ENCODE measurements around the gene ZBTB34.
A peak's percentile ranks its signal among the peaks of the same experiment; 100 is the strongest.

The ZBTB34 gene

DNA sequence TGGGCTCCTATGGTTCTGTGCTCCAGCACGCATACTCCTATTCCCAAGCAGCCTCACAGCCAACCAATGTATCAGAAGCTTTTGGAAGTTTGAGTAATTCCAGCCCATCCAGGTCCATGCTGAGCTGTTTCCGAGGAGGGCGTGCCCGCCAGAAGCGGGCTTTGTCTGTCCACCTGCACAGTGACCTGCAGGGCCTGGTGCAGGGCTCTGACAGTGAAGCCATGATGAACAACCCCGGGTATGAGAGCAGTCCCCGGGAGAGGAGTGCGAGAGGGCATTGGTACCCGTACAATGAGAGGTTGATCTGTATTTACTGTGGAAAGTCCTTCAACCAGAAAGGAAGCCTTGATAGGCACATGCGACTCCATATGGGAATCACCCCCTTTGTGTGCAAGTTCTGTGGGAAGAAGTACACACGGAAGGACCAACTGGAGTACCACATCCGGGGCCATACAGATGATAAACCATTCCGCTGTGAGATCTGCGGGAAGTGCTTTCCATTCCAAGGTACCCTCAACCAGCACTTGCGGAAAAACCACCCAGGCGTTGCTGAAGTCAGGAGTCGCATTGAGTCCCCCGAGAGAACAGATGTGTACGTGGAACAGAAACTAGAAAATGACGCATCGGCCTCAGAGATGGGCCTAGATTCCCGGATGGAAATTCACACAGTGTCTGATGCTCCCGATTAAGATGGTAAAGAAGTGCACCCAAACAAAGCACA lies 19.9 kb downstream of the ZBTB34 start:
- no peak for DNase-seq

DNA sequence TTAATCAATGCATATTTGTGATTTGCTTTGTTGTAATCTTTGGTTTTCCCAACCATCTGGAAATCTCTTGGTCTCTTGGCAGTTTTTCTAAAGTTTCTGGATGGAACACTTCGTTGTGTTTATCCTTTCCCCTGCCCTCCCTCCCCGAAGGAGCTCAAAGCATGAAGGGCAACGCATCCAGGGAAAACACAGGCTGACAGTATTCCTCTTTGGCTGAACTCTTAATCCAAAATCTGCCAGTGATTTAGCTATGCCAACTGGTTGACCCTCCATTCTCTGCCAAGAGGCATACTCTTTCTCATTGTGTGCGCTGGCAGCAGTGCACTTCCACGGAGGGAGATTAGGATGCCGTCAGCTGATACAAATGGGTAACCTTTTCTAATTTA lies 20.5 kb downstream of the ZBTB34 start:
- no peak for DNase-seq

- no peak for DNase-seq
Observed at GRCh38 chr9:126882746-126883145, 22.3 kb downstream of the ZBTB34 start.

DNA sequence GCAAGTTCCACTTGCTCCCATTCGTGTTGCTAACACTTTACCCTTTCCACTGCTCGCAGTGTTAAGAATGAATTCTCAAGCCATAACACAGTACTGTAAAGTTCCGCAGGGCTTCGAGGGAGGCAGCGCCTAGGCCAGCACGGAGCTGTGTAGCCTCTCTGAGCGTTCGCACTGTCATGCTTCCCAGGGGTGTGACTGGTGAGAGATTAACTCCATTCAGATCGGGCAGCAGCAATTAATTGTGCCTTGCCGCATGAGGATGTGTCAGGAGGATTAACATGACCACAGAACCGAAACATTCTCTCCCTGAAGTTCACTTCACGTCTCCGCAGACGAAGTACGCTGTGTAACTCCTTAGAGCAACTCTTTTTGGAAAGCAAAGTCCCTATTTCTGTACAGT lies 23.2 kb downstream of the ZBTB34 start:
- DNase-seq = no peak

DNA sequence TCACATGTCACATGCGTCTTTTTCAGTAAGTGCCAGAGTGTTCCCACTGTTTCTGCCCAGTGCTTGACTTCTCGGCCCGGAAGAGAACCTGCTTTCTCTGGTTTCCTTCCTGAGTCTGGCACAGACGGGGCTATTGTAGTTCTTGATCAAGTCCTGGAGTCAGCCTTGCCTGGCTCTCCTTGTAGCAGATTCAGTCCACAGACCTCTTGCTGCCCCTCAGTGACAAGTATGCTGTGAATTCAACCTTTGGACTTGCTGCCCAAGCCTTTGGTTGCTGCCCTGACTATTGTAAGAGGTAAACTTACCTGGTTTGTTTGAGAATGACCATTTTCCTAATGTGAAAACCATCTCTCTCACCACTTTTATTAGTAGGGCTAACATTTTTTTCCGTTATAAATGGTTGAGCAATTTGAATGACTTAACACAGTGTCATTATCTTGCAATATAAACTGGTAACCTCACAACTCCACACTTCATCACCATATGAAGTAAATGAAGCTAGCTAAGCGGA lies 24.7 kb downstream of the ZBTB34 start:
- DNase-seq = no peak

DNA sequence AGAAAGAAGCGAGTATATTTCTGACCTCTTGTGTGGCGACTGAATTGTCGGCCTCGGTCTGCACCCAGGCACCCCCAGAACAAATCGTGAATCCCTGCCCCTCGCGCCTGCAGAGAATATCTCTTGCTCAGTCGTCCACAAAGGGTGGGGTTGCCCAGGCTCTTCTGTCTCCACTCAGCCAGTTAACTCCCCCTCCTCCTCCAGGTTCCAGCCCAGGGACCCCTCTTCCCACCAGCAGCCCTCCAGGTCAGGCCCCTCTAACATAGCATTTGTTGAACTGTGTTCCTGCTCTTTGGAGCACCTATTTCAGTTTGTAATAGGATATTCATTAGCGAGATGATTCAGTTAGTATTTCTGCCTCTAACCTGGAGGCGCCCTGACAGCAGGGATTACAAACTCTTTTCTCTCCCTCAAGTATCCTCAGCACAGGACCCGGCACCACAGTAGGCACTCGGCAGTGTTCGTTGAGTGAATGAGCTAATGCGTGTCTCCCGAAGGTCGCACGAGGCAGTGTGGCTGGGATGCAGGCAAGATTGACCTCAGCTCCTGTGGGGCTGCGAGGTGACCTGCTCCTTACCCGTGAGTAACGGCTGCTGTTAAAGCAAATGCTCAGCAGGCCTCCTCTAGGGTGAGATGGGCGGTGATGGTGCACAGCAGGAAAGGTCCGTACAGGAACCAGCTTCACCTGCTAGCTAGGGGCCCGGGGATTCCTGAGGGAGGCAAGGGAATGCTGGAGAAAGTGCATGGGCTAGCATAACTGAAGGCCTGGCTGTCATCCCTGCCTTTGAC lies 25.8 kb downstream of the ZBTB34 start:
- DNase-seq = no peak

- DNase-seq = no peak
Observed at GRCh38 chr9:126886897-126887296, 26.5 kb downstream of the ZBTB34 start.

- no peak for DNase-seq
Observed at GRCh38 chr9:126891676-126892075, 31.2 kb downstream of the ZBTB34 start.

DNA sequence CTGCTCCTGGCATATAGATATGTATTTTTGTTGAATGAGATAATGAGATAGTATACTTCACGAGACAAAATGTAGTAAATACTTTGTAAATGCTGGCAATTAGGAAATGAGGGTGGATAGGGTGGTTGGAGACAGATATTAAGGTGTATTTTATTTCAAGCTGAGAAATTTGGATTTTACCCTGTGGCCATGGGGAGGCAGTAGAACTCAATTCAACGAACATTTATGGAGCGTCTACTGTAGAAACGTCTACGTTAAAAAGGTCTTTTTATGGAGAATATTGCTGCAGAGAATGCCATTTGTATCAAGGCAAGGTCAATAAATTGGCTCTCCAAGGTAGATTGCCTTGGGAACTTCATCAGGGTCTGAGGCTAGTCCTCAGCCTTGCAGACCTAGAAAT lies 32.6 kb downstream of the ZBTB34 start:
- DNase-seq = no peak

DNA sequence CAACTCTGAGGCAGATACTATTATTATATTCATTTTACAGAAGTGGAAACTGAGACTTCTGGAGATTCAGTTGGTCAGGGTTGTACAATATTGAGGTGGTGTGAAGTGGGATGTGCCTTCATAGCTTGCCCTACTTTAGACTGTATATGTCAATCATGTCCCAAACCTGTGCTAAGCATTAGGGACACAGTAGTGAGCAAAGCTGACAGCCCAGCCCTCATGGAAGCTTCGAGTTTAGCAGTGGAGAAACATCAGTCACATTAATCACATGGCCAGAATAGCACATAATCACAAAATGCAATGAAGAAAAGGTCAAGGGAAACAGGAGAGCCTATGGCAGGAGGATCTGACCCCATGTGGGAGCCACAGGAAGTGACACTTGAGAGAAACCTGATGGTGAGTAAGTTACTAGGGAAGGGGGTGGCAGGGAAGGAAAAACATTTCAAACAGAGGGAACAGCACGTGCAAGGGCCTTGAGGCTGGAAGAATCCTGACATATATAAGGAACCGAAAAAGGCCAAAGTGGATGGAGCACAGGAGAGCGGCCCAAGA lies 33.7 kb downstream of the ZBTB34 start:
- no peak for DNase-seq

- DNase-seq = no peak
Observed at GRCh38 chr9:126902210-126902609, 41.8 kb downstream of the ZBTB34 start.

DNA sequence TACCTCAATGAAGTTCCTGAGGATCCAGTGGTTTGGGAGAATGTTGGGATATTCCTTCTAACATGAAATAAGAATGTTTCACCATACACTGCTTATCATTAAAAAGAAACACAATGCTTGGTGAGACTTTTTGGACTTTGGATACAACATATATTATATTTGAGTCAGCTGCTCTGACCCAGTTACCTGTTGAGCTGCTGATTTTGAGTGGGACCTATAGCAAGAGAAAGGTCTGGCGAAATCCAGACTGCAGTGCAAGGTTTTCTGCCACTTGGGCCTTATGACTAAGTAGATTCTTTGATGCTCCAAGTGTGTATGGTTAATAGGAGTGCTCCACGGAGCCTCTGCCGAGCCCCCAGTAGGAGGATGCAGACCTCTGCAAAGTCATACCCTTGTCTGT lies 44.1 kb downstream of the ZBTB34 start:
- no peak for DNase-seq

DNA sequence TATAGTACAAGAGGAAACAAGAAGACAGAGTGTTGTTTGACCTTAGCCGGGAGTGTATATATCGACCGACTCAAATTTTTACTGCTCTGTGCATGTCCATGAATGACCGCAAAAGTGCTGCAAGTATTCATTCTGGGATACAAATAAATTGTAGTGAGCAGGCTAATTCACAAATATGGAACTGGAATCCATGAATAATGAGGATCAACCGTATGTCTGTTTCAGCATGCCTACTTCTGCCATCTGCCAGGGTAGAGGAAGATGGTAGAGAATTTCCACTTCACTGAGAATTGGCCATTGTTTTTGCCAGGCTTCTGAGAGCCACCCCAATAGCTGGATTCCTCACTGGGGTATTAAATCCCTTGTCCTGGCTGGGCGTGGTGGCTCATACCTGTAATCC lies 45.7 kb downstream of the ZBTB34 start:
- no peak for DNase-seq

GRCh38 chr9:126907058-126907457 lies 46.6 kb downstream of the ZBTB34 start:
- DNase-seq = no peak

GRCh38 chr9:126914458-126915280 lies 54.2 kb downstream of the ZBTB34 start, which contains the start of gene RALGPS1:
Gene RALGPS1 (plus strand): TSS chr9:126914782. CDS start chr9:126962290, 47,508 bp downstream.
- peak; percentile 85 for DNase-seq

DNA sequence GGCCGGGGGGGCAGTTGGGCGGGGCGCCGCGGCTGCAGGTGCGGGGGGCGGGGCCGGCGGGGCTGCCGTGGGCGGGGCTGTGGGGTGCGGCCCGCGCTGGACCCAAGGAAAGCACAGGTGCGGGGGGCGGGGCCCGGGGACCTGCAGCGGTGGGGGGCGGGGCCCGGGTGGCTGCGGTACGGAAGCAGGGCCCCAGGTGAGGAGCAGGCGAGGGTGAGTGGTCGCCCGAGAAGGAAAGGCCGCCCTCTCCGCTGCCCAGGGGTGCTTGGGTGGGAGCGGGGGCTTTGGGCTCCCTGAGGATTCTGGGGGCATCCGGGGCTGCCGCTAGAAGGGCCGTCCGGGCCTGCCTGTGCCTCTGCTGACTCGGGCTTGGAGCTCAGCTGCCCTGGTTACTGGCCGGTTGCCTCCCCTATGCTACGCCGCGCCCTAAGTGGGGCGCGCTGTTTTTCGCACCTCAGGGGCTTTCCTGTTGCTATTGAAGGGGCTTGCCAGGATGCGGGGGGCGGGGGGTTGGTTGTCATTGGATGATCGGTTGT lies 54.9 kb downstream of the ZBTB34 start:
- peak; percentile 1 for DNase-seq

- no peak for DNase-seq
Observed at GRCh38 chr9:126915846-126916543, 55.6 kb downstream of the ZBTB34 start.

DNA sequence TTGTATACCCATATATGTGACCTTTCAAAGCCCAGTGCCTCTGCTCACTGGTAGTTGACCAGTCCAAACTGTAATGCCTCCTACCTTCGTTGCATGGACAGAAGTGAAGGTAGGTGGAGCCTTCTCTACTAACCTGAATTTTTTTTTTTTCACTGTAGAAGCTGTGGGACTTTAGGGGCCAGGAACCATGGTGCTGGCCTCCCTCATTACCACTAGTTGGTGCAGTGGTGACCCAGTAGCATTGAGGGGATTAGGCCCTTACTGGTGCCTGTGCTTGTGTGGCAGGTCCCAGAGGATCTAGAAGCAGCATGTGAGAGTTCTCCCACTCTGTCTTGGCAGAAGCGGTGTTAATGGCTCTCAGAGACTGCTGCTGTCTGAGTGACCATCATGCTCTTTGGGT lies 56.5 kb downstream of the ZBTB34 start:
- DNase-seq = no peak

- no peak for DNase-seq
Observed at GRCh38 chr9:126919193-126919592, 58.8 kb downstream of the ZBTB34 start.

GRCh38 chr9:126925876-126926275 lies 65.4 kb downstream of the ZBTB34 start:
- no peak for DNase-seq

DNA sequence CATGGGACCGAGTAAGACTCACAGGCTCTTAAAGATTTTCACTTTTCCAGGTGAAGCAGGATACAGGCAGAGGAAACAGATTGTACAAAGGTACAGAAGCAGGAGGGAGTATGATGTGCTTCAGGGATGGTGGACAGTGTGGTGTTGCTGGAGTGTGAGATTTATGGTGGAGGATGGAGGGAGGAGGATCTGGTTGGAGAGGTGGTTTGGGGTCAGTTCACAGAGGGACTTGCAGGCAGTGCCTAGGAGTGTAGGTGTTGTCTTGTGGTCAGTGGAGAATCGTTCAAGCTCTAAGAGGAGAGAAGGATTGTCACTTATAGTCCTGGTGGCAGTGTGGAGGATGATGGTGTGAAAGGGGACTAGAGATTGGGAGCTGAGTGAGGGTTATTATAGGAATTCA lies 65.9 kb downstream of the ZBTB34 start:
- no peak for DNase-seq

DNA sequence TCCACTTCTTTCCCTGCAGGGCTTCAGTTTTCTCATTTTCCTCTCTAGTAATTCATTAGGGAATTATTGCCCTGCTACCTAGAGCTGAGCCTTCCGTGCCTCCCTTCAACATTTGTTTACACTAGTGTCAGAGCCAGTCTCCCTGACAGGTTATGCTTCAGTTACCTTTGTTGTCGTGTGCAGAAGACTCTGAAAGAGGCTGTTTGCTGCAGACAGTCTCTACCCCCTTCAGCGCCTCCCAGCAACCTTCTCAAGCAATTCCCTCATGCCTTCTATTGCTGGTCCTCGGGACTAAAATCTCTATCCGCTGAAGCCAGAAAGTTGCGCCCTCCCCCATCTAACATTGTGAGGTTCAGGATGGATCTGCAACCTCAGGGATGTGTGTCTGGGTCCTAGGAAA lies 67.0 kb downstream of the ZBTB34 start:
- DNase-seq = no peak

Data from activated effector memory CD4-positive, alpha-beta T cell treated with Interleukin-2 at 50 U/mL for 16 hours (primary cell).